GM04503 (cell line): Measurements from ENCODE around the gene CUX1.
A peak's percentile ranks its signal among the peaks of the same experiment; 100 is the strongest.
"Not testable (repeated sequence)": the region's sequence is repeated elsewhere in the genome, so short reads cannot be mapped to it uniquely, and the experiment has no call there.

Experiments
- DNase-seq: peaks from one replicate; pipeline ENCODE4 v3.0.0-alpha.2; 2012; ENCODE audit warnings: low read depth

CUX1 gene

GRCh38 chr7:102008535-102009262, 191.3 kb downstream of the CUX1 start:
- no peak for DNase-seq

GRCh38 chr7:102009628-102010027, 192.2 kb downstream of the CUX1 start:
- DNase-seq = no peak

DNA sequence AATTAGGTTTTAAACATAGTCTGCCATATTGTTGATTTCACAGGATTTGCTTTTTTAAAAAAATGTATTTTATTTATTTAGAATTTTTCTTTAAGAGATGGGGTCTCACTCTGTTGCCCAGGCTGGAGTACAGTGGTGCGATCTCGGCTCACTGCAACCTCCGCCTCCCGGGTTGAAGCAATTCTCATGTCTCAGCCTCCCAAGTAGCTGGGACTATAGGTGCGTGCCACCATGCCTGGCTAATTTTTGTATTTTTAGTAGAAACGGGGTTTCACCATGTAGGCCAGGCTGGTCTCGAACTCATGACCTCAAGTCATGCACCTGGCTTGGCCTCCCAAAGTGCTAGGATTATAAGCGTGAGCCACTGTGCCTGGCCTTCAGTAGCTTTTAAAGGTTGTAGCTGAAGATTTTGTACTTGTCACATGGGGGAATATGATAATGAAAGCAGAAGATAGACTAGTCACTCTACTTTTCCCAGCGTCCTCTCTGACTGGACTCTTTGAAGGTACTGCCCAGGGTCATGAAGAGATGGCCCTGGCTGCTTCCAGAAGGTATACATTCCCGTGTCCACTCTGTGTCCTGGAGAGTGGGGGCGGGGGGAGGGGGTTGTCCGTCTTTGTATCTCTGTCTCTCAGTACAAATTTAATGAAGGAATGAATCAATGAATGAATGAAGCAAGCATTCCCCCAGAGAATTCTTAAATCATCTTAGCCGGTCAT, 194.8 kb downstream of the CUX1 start:
- DNase-seq = not testable (repeated sequence)

DNA sequence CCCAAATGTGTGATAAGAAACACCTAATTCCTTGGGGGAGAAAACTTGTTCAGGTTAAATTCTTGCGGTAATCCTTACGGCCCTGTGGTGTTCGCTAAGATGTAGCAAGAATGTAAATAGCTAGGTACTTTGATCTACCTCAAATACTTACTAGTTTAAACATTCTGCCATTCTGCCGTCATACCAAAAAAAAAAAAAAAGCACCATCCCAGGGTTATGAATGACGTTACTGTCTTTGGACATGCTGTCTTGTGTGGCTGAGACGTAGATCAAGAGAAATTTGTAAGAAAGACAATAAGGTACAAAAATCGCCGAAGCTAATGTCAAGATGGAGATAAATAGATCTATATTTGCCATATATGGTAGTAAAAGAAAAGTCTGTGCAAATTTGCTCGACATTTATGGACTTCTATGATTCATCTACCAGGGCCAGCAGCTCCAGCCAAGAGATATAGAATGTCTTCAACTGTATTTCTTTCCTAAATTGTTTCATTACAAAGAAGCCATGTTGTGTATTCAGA, 195.6 kb downstream of the CUX1 start:
- no peak for DNase-seq

GRCh38 chr7:102018876-102019275, 201.4 kb downstream of the CUX1 start:
- DNase-seq = no peak

DNA sequence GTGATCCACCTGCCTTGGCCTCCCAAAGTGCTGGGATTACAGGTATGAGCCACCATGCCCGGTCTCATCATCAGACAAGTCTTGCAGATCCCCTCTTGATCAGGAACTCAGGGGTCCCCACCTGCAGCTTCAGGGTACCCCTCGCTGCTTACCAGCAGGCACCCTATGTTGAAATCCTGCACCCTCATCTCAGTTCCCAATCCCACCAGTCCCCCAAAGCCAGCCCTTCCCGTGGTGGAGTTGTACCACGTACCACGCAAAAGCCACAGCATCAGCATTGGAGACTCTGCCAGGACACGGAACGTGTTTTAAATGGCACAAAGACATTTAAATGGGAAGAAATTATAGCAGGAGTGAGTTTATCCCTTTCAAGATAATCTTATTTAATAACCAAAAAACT, 202.0 kb downstream of the CUX1 start:
- DNase-seq = no peak

- no peak for DNase-seq
Observed at GRCh38 chr7:102021841-102022618, 204.6 kb downstream of the CUX1 start.

DNA sequence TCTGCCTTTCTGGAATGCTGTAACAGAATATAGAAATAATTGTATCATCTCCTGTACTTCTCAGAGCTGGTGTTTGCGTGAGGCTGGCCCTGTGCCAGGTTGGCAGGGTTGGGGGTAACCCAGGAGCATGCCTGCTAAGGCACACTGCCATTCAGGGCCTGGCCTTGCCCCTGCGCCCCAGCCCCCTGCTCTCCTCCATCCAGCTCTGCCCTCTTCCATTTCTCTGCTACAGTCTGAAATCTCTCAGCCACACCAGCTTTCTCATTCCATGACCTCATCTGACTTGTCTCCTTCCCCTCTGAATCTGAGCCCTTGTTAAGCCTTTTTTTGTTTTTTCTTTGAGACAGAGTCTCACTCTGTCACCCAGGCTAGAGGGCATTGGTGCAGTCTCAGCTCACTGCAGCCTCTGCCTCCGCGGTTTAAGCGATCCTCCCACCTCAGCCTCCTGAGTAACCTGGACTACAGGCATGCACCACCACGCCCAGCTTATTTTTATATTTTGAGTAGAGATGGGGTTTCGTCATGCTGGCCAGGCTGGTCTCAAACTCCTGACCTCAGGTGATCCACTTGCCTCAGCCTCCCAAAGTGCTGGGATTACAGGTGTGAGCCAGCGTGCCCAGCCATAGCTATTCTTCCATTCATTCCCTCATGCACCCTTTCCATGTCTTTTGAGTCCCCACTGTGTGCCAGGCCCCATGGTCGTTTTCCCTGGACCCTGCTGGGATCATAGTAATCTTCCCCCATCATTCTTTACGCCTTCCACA, 206.8 kb downstream of the CUX1 start:
- no peak for DNase-seq

DNA sequence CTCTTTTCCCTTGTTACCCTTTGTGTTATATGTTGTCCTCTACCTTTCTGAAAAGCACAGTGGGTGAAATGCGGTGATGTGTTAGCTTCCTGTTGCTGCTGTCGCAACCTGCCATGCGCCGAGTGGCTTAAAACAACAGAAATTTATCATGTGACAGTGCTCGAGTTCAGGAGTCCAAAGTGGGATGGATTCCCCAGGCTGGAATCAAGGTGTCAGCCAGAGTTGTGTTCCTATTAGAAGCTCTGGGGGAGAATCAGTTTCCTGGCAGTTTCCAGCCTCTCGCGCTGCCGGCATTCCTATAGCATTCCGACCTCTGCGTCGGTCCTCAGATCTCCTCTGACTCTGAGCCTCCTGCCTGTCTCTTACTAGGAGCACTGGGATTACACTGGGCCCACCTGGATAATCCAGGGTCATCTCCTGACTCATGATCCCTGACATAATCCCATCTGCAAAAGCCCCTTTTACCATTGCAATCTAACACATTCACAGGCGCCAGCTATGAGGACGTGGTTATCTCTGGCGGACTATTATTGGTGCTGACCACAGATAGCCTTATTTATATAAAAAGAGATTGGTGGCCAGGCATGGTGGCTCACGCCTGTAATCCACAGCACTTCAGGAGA, 207.5 kb downstream of the CUX1 start:
- no peak for DNase-seq

DNA sequence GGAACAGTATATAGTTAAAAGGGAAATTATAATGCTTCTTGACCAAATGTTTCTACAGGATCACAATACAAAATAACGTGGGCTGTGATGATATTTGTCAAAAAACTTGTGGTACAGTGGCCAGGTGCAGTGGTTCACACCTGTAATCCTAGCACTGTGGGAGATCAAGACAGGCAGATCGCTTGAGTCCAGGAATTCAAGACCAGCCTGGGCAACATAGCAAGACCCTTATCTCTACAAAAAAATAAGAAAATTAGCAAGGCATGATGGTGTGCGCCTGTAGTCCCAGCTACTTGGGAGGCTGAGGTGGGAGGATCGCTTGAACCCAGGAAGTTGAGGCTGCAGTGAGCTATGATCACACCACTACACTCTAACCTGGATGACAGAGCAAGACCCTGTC, 208.4 kb downstream of the CUX1 start:
- DNase-seq = not testable (repeated sequence)

GRCh38 chr7:102028206-102028826, 210.9 kb downstream of the CUX1 start:
- no peak for DNase-seq

DNA sequence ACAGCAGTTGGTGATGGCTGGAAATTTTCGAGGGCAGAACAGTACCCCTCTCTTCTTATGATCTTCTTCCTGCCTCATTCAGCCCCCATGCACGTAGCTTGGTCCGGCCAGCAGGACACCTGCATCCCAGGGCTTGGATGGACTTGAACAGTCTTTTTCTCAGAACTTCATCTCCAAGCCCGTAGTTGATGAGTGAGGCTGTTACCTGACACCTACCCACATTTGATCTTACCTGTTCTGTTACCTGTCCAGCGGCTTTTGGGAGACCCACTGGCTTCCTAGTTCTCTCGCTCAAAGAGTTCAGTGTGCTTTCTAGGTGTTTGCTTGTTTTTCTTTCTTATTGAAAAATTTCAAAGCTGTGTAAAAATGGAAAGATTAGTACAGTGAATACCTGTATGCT, 212.2 kb downstream of the CUX1 start:
- no peak for DNase-seq

DNA sequence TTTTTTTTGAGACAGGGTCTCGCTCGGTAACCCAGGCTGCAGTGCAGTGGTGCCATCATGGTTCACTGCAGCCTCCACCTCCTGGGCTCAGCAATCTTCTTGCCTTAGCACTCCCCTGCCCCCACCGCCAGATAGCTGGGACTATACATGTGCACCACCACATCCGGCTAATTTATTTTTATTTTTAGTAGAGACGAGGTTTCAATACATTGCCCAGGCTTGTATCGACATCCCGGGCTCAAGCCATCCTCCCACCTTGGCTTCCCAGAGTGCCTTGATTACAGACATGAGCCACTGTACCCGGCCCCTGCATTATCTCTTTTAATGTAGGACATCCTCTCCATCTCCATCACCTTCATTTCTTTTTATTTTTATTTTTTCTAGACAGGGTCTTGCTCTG, 213.3 kb downstream of the CUX1 start:
- DNase-seq = no peak

- DNase-seq = no peak
Observed at GRCh38 chr7:102036958-102037357, 219.5 kb downstream of the CUX1 start.

GRCh38 chr7:102039706-102040105, 222.3 kb downstream of the CUX1 start:
- no peak for DNase-seq

GRCh38 chr7:102040569-102040968, 223.1 kb downstream of the CUX1 start:
- DNase-seq = no peak

GRCh38 chr7:102042016-102042656, 224.7 kb downstream of the CUX1 start:
- no peak for DNase-seq

DNA sequence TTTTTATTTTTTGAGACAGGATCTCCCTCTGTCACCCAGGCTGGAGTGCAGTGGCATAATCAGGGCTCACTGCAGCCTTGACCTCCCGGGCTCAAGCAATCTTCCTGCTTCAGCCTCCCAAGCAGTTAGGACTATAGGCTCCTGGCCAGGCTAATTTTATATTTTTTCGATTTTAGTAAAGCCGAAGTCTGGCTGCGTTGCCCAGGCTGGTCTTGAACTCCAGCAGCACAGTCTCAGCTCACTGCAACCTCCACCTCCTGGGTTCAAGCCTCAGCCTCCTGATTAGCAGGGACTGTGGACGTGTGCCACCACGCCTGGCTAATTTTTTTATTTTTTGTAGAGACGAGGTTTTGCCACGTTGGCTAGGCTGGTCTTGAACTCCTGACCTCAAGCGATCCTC, 225.4 kb downstream of the CUX1 start:
- not testable (repeated sequence) for DNase-seq

DNA sequence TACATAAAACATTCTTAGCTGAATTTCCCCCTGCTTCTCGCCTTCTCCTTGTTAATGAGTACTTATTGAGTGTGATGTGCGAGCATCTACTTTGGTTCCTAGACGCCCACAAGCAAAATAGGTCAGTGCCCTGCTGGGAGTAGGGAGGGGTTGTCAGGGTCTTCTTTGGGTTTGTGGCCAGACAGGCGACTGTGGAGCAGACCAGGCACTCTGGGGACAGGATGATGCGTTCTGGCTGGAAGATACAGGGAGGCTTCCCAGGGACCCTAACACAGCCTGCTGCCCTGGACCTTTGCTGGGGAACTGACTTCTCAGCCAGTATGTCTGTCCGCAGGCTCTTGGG, 227.2 kb downstream of the CUX1 start:
- no peak for DNase-seq

- peak; percentile 93 for DNase-seq
Observed at GRCh38 chr7:102044984-102045673, 227.7 kb downstream of the CUX1 start.
